ENCODE data around the gene PTPN13. TPM values are rescaled to one million over a fixed set of nuclear protein-coding genes. Genes with fewer than 3 reads are reported as not detected.

Gene PTPN13
- total RNA-seq, 2 donors from 2014 or later, result 9.1 to 26.7 TPM

DNA sequence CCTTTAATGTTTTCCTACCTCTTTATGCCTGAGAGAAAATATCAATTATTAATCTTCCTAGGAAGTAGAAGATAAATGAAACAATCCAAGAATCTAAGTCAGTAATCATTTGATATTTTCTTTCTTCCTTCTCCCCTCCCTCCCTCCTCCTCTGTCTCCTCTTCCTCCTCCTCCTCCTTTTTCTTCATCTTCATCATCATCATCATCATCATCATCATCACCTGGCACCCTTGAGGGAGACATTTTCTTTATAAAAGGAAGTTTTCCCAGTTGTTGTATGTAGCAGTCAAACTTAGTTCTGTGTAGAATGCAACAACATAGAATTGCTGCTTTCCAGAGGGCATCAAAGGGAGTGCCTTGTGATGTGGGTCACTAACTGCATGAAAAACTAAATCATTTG is 155.0 kb downstream of the PTPN13 start:
- TF ChIP-seq POLR2A (IDR thresholded peaks at IDR 0.05), result no peak
- TF ChIP-seq, protein P1, sequence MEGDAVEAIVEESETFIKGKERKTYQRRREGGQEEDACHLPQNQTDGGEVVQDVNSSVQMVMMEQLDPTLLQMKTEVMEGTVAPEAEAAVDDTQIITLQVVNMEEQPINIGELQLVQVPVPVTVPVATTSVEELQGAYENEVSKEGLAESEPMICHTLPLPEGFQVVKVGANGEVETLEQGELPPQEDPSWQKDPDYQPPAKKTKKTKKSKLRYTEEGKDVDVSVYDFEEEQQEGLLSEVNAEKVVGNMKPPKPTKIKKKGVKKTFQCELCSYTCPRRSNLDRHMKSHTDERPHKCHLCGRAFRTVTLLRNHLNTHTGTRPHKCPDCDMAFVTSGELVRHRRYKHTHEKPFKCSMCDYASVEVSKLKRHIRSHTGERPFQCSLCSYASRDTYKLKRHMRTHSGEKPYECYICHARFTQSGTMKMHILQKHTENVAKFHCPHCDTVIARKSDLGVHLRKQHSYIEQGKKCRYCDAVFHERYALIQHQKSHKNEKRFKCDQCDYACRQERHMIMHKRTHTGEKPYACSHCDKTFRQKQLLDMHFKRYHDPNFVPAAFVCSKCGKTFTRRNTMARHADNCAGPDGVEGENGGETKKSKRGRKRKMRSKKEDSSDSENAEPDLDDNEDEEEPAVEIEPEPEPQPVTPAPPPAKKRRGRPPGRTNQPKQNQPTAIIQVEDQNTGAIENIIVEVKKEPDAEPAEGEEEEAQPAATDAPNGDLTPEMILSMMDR (IDR thresholded peaks at IDR 0.05), result no peak
- Histone ChIP-seq H3K4me1 (no peaks in the 10 kb centered on the region), H3K27ac (no peak overlapping the region), H3K27me3 (no peaks in the 10 kb centered on the region), H3K4me3 (no peak overlapping the region), H3K9me3 (no peaks in the 10 kb centered on the region), H3K36me3 (replicated peaks in 1 of 2; ENCODE audit: insufficient read depth in 1 of 2, low read depth in 2 of 2) (peaks cover 0 to 2% of the 10 kb centered on the region in 2 donors)
- intact Hi-C loops (cut with DNase I), result no loop called here
- no peak for ATAC-seq
- no peak for DNase-seq

DNA sequence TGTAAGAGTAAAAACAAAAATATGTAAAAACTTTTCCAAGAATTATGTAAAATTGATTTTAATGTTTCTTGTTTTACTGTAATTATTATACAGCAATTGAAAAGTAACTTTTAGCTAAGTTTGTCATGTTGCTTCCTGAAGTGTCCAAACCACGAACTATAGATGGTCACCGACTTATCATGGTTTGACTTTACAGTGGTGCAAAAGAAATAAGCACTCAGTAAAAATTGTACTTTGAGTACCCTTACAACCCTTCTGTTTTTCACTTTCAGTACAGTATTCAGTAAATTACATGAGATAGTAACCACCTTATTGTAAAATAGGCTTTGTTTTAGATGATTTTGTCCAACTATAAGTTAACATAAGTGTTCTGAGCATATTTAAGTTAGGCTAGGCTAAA is 161.3 kb downstream of the PTPN13 start:
- no peaks in the 10 kb centered on the region for H3K4me1 ChIP-seq
- H3K9me3 ChIP-seq, result no peaks in the 10 kb centered on the region
- no peak for ATAC-seq
- no peak overlapping the region for H3K27ac ChIP-seq
- intact Hi-C loops (cut with DNase I), result no loop called here
- TF ChIP-seq, protein P1 (IDR thresholded peaks at IDR 0.05), result no peak
- no peak for TF ChIP-seq POLR2A (IDR thresholded peaks at IDR 0.05)
- WGBS, 2 donors, result 87 to 88% methylated on average over 2 of the region's 2 CpGs
- H3K36me3 ChIP-seq (replicated peaks in 1 of 2; ENCODE audit: insufficient read depth in 1 of 2, low read depth in 2 of 2), result peaks cover 0 to 1% of the 10 kb centered on the region in 2 donors
- DNase-seq, result no peak
- H3K4me3 ChIP-seq, result no peak overlapping the region
- H3K27me3 ChIP-seq, result no peaks in the 10 kb centered on the region

DNA sequence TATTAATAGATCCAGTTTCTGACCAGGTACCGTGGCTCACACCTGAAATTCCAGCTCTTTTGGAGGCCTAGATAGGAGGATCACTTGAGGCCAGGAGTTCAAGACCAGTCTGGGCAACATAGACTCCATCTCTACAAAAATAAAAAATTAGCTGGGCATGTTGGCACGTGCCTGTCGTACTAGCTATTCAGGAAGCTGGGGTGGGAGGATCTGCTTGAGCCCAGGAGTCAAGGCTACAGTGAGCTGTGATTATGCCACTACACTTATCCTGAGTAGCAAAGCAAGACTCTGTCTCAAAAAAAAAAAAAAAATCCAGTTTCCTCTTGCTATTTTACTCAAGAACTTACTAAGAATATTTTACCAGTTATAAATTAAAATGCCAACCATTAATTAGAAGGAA is 163.4 kb downstream of the PTPN13 start:
- Histone ChIP-seq H3K9me3 (no peaks in the 10 kb centered on the region), H3K27ac (no peak overlapping the region), H3K36me3 (replicated peaks in 1 of 2; ENCODE audit: insufficient read depth in 1 of 2, low read depth in 2 of 2) (peaks cover 0 to 1% of the 10 kb centered on the region in 2 donors), H3K27me3 (no peaks in the 10 kb centered on the region), H3K4me1 (no peaks in the 10 kb centered on the region), H3K4me3 (no peak overlapping the region)
- ATAC-seq (no peak), DNase-seq (no peak)
- TF ChIP-seq, protein P1 (IDR thresholded peaks at IDR 0.05), result no peak
- no peak for TF ChIP-seq POLR2A (IDR thresholded peaks at IDR 0.05)
- intact Hi-C loops (cut with DNase I), result no loop called here
- 75 to 87% methylated on average over 3 of the region's 3 CpGs for WGBS, 2 donors

DNA sequence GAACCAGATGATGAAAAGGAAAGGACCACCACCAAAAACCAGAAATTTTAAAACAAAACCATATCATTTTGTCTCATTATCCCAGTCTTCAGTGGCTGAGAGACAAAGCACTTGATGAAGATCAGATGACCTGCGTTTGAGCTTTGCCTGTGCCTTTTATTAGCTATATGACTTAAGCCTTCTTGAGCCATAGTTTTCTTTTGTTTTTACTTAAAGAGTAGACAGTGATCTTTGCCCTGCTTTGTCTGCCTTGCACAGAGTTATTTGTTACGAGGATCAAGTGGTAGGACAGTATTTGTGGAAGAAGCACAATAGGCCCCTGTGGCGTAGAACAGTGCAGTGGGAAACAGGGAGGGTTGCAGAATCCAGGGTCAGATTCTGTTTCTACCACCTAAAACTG is 165.2 kb downstream of the PTPN13 start:
- ATAC-seq, result no peak

DNA sequence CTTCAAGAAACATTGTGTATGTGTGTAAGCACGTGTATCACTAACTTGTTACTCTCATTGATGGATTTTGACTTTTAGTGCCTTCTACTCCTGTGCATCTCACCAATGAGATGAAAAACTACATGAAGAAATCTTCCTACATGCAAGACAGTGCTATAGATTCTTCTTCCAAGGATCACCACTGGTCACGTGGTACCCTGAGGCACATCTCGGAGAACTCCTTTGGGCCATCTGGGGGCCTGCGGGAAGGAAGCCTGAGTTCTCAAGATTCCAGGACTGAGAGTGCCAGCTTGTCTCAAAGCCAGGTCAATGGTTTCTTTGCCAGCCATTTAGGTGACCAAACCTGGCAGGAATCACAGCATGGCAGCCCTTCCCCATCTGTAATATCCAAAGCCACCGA is 168.5 kb downstream of the PTPN13 start:
- intact Hi-C loops (cut with DNase I), result no loop called here
- 87 to 94% methylated on average over 5 of the region's 5 CpGs for WGBS, 2 donors

More for the DNA sequence above, 165.2 kb downstream of the PTPN13 start:
- Histone ChIP-seq H3K27me3 (no peaks in the 10 kb centered on the region), H3K4me1 (no peaks in the 10 kb centered on the region), H3K27ac (no peak overlapping the region), H3K36me3 (replicated peaks in 1 of 2; ENCODE audit: insufficient read depth in 1 of 2, low read depth in 2 of 2) (peaks cover 0 to 1% of the 10 kb centered on the region in 2 donors), H3K4me3 (no peak overlapping the region), H3K9me3 (no peaks in the 10 kb centered on the region)
- DNase-seq, result no peak
- intact Hi-C loops (cut with DNase I), result no loop called here
- 88 to 93% methylated on average over 3 of the region's 3 CpGs for WGBS, 2 donors
- TF ChIP-seq POLR2A (IDR thresholded peaks at IDR 0.05), result no peak
- TF ChIP-seq, protein P1 (IDR thresholded peaks at IDR 0.05), result no peak

More for the DNA sequence above, 168.5 kb downstream of the PTPN13 start:
- ATAC-seq, result no peak
- TF ChIP-seq POLR2A (IDR thresholded peaks at IDR 0.05), result no peak
- TF ChIP-seq, protein P1 (IDR thresholded peaks at IDR 0.05), result no peak
- Histone ChIP-seq H3K4me3 (no peak overlapping the region), H3K4me1 (no peaks in the 10 kb centered on the region), H3K9me3 (no peaks in the 10 kb centered on the region), H3K27ac (no peak overlapping the region), H3K27me3 (no peaks in the 10 kb centered on the region), H3K36me3 (replicated peaks in 1 of 2; ENCODE audit: insufficient read depth in 1 of 2, low read depth in 2 of 2) (peaks cover 0 to 3% of the 10 kb centered on the region in 2 donors)
- DNase-seq, result no peak
